Nephron progenitor cell (in vitro differentiated cells): Measurements from ENCODE around the gene CDK19.
"Not testable (repeated sequence)": the region's sequence is repeated elsewhere in the genome, so short reads cannot be mapped to it uniquely, and the experiment has no call there.

Source experiments
- DNase-seq: peaks from one replicate; pipeline ENCODE4 v3.0.0; 2021
- H3K27ac Mint-ChIP-seq: 2 replicates; pipeline ENCODE4 v1.8.0; 2021; ENCODE audit warnings: mild to moderate bottlenecking, moderate library complexity, mixed read lengths
- H3K27me3 Mint-ChIP-seq: 2 replicates; pipeline ENCODE4 v1.8.0; 2021; ENCODE audit warnings: mild to moderate bottlenecking, low read depth, mixed read lengths; ENCODE audit not compliant: poor library complexity
- H3K36me3 Mint-ChIP-seq: 2 replicates; pipeline ENCODE4 v1.8.0; 2021; ENCODE audit warnings: low read depth, mixed read lengths
- H3K4me1 Mint-ChIP-seq: 2 replicates; pipeline ENCODE4 v1.8.0; 2021; ENCODE audit warnings: mixed read lengths
- H3K4me3 Mint-ChIP-seq: 2 replicates; pipeline ENCODE4 v1.8.0; 2021; ENCODE audit warnings: mild to moderate bottlenecking, moderate library complexity, mixed read lengths
- H3K9me3 Mint-ChIP-seq: 2 replicates; pipeline ENCODE4 v1.8.0; 2021; ENCODE audit warnings: mild to moderate bottlenecking, moderate library complexity, mixed read lengths
- CTCF ChIP-seq: fragments of 200-600 bp; sonication (generic); IDR thresholded peaks from 2 replicates; pipeline ENCODE4 v1.5.0; 2021; ENCODE audit warnings: antibody characterized with exemption

Gene CDK19

GRCh38 chr6:110748453-110748852 is 66.8 kb downstream of the CDK19 start:
- no peak overlapping the region for H3K27ac Mint-ChIP-seq
- peaks cover 32% of the 10 kb centered on the region for H3K36me3 Mint-ChIP-seq
- no peak for TF ChIP-seq CTCF

GRCh38 chr6:110746680-110747079 is 68.6 kb downstream of the CDK19 start:
- H3K4me1 Mint-ChIP-seq: no peaks in the 10 kb centered on the region
- peaks cover 33% of the 10 kb centered on the region for H3K9me3 Mint-ChIP-seq
- no peak for DNase-seq
- H3K27ac Mint-ChIP-seq: no peak overlapping the region
- no peak for TF ChIP-seq CTCF
- peaks cover 50% of the 10 kb centered on the region for H3K36me3 Mint-ChIP-seq
- no peaks in the 10 kb centered on the region for H3K27me3 Mint-ChIP-seq
- H3K4me3 Mint-ChIP-seq: no peak overlapping the region

More at GRCh38 chr6:110748453-110748852, 66.8 kb downstream of the CDK19 start:
- Mint-ChIP-seq H3K4me3 (no peak overlapping the region), H3K9me3 (peaks cover 15% of the 10 kb centered on the region), H3K4me1 (no peaks in the 10 kb centered on the region), H3K27me3 (no peaks in the 10 kb centered on the region)
- no peak for DNase-seq

- H3K27me3 Mint-ChIP-seq: no peaks in the 10 kb centered on the region
- H3K4me3 Mint-ChIP-seq: no peak overlapping the region
- H3K4me1 Mint-ChIP-seq: no peaks in the 10 kb centered on the region
- no peak for TF ChIP-seq CTCF
- no peak for DNase-seq
- peaks cover 50% of the 10 kb centered on the region for H3K9me3 Mint-ChIP-seq
- peaks cover 67% of the 10 kb centered on the region for H3K36me3 Mint-ChIP-seq
- no peak overlapping the region for H3K27ac Mint-ChIP-seq
These were observed 70.3 kb downstream of the CDK19 start for GRCh38 chr6:110744991-110745390.

DNA sequence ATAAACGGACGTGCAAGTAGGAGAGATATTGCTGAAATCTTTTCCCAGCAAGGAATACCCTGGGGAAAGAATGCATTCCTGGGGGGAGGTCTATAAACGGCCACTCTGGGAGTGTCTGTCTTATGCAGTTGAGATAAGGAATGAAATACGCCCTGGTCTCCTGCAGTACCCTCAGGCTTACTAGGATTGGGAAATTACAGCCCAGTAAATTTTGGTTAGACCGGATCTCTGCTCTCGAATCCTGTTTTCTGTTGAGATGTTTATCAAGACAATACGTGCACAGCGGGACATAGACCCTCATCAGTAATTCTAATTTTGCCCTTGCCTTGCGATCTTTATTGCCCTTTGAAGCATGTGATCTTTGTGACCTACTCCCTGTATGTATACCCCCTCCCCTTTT is 72.7 kb downstream of the CDK19 start:
- peaks cover 51% of the 10 kb centered on the region for H3K9me3 Mint-ChIP-seq
- not testable (repeated sequence) for H3K4me1 Mint-ChIP-seq, H3K27me3 Mint-ChIP-seq, DNase-seq, H3K4me3 Mint-ChIP-seq, H3K27ac Mint-ChIP-seq
- peaks cover 78% of the 10 kb centered on the region for H3K36me3 Mint-ChIP-seq

- no peak for DNase-seq
- no peak for TF ChIP-seq CTCF
- H3K4me1 Mint-ChIP-seq: no peaks in the 10 kb centered on the region
- H3K27me3 Mint-ChIP-seq: no peaks in the 10 kb centered on the region
- peaks cover 51% of the 10 kb centered on the region for H3K9me3 Mint-ChIP-seq
- H3K27ac Mint-ChIP-seq: no peak overlapping the region
- H3K4me3 Mint-ChIP-seq: no peak overlapping the region
- H3K36me3 Mint-ChIP-seq: peaks cover 75% of the 10 kb centered on the region
These were observed 73.8 kb downstream of the CDK19 start for GRCh38 chr6:110741517-110741916.

- no peak overlapping the region for H3K4me3 Mint-ChIP-seq
- no peak for DNase-seq
- TF ChIP-seq CTCF: no peak
- no peaks in the 10 kb centered on the region for H3K27me3 Mint-ChIP-seq
- no peaks in the 10 kb centered on the region for H3K4me1 Mint-ChIP-seq
- H3K27ac Mint-ChIP-seq: peak overlapping the region; percentile 91
- peaks cover 40% of the 10 kb centered on the region for H3K9me3 Mint-ChIP-seq
- peaks cover 66% of the 10 kb centered on the region for H3K36me3 Mint-ChIP-seq
These were observed 76.3 kb downstream of the CDK19 start for GRCh38 chr6:110738899-110739365.
